ENCODE measurements around the gene SF3B6. TPM values are rescaled to one million over a fixed set of nuclear protein-coding genes. Genes with fewer than 3 reads are reported as not detected.
"Not testable (repeated sequence)": the region's sequence is repeated elsewhere in the genome, so short reads cannot be mapped to it uniquely, and the experiment has no call there.

The SF3B6 gene, protein sequence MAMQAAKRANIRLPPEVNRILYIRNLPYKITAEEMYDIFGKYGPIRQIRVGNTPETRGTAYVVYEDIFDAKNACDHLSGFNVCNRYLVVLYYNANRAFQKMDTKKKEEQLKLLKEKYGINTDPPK
- 10 to 100 TPM; 85.0 to 85.3 TPM for total RNA-seq
- long read RNA-seq, transcript SF3B6-201 (4 exons, 770 nt), result major isoform, 35 of 37 reads
- long read RNA-seq, partial matches to known transcripts, result 0 of 37 reads
- long read RNA-seq, other reads (novel, unspliced or antisense), result 2 of 37 reads

- intact Hi-C loops (cut with DNase I, micrococcal nuclease), result no loop called here
- ATAC-seq, result peak; percentile 81
- peak; percentile 100 for DNase-seq
Observed at GRCh38 chr2:24075915-24076848, at the start of gene SF3B6. TSS of gene SF3B6 (minus strand) at chr2:24076326. CDS start at chr2:24076229, 97 bp downstream.

DNA sequence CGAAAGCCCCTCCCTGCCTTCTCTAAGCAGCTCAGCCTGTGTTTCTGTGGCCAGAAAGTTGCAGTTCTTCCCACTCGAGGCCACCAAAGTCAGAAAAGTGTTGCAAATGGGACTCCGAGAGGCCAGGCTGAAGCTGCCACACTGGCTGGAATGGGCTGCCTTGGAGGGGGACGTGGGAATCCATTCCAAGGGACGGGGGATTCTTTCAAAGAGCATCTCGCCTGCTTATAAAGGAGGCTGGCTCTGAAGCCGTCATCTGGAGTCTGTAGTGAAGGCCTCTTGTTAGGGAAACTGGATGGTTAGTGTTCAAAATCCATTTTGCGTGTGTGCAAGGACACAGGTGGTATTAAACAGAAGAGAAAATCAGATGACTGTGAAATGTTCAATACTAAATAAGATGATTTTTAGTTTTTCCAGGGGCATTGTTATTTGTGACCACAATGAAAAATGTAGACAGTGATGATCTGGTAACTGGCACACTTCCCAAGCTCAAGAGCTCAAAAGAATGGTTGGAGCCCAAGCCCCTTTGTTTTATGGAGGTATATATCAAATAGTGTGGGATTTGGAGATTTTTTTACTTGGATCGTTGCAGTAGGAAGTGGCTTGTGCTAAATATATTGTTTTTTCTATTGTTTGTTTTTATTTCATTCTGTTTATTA, 47.9 kb upstream of the SF3B6 start:
- DNase-seq (no peak), ATAC-seq (peak; percentile 2)
- intact Hi-C loops (cut with DNase I, micrococcal nuclease), result no loop called here

DNA sequence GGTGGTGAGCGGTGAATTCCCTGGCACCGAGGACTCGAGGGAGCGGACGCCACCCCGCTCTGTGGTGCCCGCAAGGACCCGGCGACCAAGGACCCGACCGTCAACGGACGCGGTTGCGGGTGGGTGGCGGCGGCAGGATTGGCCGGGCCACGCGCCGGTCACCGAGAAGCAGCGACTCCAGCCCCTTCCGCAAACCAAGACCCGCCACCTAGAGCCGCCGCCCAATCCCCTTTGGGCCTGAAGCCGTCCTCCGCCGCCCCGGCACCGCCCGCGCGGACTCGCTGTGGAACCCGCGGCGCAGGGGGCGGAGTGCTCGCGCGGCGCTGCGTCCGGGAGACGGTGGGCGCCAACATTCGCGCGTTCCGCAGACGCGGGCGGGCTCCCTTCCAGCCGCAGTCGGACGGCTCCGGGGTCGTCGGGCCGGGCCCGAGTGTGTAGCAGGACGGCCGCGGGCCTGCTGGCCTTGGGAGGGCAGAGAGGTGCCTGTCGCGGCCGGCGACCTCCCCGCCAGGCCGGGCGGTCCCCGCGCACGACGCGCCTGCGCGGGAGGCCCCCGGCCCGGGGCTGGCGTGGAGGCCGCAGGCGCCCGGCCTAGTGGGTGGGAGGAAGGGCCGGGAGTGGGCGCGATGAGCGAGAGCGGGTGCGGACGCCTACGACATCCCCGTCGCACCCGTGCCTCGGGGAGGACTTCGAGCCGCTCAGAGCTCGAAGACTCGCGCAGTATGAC, 47.2 kb upstream of the SF3B6 start, which contains the start of the genes FAM228B and PFN4:
Gene FAM228B (plus strand): TSS at position 275 of the 727 bp plus-strand sequence. CDS start 893 bp downstream, outside the sequence.
Gene PFN4 (minus strand): TSS at position 140 of the 727 bp plus-strand sequence. CDS start 799 bp downstream, outside the sequence.
- DNase-seq, result peak; percentile 88 to 90
- ATAC-seq, result peak; percentile 97
- intact Hi-C loops (cut with DNase I, micrococcal nuclease), result no loop called here

DNA sequence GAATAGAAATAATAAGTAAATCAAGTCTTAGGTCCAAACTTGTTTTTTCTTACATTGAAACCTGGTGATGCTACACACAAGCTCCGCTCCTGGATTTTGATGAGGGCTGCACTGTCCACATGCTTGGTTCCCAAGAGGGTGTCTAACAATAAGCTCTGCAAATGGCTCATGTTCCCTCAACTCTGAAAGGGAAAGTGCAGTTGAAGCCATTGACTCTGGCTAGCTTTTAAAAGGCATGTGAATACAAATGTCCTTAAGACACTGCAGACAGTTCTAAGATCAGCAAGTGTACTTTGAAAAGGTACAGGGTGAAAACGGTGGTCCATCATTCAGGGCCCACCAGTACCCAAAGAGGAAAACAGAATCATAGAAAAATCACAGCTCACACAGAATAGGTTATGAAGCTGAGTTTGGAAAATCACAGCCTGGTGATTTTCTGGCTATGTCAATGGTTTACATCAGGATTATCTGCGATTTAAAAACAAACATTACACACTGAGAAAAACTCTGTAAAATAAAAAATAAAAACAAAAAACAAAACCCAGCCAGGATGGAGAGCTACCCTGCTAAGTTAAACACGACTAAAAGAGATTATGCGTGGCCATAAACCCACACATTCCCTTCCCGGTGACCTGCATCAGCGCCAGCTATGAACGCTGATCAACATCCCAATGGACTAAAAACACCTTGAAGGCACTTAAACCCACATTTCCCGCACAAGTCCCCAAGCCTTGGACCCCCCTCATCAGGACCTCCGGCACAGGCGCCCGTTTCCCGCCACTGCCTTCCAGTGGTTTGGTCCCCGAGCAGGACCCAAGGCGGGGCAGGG, 46.5 kb upstream of the SF3B6 start:
- ATAC-seq (peak; percentile 17), DNase-seq (no peak)
- intact Hi-C loops (cut with DNase I, micrococcal nuclease), result no loop called here

DNA sequence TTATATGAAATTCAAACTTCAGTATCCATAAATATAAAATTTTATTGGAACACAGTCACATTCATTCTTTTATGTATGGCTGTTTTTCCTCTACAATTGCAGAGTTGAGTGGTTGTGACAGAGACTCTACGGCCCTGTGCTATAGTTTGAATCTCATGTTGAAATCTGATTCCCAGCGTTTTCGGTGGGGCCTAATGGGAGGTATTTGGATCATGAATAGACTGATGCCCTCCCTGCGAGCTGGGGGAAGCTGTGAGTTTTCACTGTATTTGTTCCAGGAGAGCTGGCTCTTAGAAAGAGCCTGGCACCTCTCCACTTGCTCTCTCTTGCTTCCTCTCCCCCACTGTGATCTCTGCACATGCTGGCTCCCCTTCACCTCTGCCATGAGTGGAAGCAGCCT, 45.3 kb upstream of the SF3B6 start:
- ATAC-seq (no peak), DNase-seq (no peak)
- intact Hi-C loops (cut with DNase I, micrococcal nuclease), result no loop called here

GRCh38 chr2:24121066-24121465, 44.9 kb upstream of the SF3B6 start:
- intact Hi-C loops (cut with DNase I, micrococcal nuclease), result no loop called here
- DNase-seq, result no peak
- no peak for ATAC-seq

DNA sequence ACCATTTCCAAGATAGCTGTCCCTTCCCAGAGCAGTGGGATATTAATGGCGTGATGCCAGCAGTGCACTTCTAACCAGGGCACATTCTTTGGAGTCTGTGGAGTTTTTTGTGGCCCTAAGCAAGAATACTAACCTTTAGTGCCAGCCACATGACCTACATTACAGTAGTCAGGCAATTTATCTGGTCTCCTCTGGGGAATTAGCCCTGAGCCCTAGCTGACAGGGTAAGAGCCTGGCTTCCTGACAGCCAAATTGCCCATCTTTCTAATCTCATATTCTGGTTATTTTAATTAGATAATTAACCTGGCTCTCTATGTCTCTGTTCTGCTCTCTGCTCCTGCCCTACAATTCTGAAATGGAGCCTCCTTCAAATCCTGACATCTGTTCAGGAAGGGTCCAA, 41.8 kb upstream of the SF3B6 start:
- intact Hi-C loops (cut with DNase I, micrococcal nuclease), result no loop called here
- ATAC-seq (no peak), DNase-seq (no peak)

GRCh38 chr2:24115057-24115456, 38.9 kb upstream of the SF3B6 start:
- DNase-seq (no peak), ATAC-seq (no peak)
- intact Hi-C loops (cut with DNase I, micrococcal nuclease), result no loop called here

DNA sequence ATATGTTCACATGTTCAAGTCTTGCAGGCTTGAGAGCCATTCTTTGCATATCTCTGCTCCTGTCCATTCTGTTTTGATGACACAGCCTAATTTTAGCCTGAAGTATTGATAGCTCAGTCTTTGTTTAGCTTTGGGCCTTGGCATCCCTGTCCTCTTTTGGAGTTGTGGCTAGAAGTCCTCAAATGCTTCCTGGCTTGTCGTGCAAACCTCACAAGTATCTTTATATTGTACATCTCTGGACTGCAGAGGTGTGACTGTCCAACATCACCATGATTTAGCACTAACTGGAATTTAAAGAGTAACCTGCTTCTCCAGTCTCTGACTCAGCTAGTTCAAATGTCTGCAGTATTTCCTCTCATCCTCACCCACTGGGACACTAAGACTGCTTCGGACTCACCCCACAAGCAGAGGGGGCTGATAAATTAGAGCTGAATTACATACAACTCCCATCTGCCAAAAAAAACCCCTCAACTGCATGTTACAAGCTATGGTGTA, 35.3 kb upstream of the SF3B6 start:
- intact Hi-C loops (cut with DNase I, micrococcal nuclease), result no loop called here
- ATAC-seq (no peak), DNase-seq (no peak)

- ATAC-seq, result no peak
- intact Hi-C loops (cut with DNase I, micrococcal nuclease), result no loop called here
- DNase-seq, result no peak
Observed at GRCh38 chr2:24110660-24111303, 34.7 kb upstream of the SF3B6 start.

- intact Hi-C loops (cut with DNase I, micrococcal nuclease); ATAC-seq; DNase-seq: not testable (repeated sequence)
Observed at GRCh38 chr2:24109431-24109830, 33.3 kb upstream of the SF3B6 start.

GRCh38 chr2:24107336-24107735, 31.2 kb upstream of the SF3B6 start:
- no peak for DNase-seq
- no peak for ATAC-seq
- intact Hi-C loops (cut with DNase I, micrococcal nuclease), result no loop called here

DNA sequence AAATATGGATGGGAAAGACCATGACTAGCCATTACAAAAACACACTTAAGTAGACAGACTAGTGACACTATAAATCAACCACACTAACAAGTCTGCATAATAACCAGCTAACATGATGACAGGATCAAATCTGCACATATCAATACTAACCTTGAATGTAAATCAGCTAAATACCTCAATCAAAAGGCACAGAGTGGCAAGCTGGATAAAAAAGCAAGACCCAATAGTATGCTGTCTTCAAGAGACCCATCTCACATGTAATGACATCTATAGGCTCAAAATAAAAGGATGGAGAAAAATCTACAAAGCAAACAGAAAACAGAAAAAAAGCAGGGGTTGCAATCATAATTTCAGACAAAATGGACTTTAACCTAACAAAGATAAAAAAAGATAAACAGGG, 30.7 kb upstream of the SF3B6 start:
- intact Hi-C loops (cut with DNase I, micrococcal nuclease), result no loop called here
- ATAC-seq, result no peak
- DNase-seq, result no peak

DNA sequence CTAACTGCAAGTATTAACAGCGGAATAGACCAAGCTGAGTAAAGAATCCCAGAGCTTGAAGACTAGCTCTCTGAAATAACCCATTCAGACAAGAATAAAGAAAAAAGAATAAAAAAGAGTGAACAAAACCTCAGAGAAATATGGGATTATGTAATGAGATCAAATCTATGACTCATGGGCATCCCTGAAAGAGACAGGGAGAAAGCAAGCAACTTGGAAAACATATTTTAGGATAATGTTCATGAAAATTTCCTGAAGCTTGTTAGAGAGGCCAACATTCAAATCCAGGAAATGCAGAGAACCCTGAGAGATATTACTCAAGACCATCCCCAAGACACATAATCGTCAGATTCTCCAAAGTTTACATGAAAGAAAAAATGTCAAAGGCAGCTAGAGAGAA, 29.7 kb upstream of the SF3B6 start:
- intact Hi-C loops (cut with DNase I, micrococcal nuclease), result no loop called here
- ATAC-seq, result no peak

DNA sequence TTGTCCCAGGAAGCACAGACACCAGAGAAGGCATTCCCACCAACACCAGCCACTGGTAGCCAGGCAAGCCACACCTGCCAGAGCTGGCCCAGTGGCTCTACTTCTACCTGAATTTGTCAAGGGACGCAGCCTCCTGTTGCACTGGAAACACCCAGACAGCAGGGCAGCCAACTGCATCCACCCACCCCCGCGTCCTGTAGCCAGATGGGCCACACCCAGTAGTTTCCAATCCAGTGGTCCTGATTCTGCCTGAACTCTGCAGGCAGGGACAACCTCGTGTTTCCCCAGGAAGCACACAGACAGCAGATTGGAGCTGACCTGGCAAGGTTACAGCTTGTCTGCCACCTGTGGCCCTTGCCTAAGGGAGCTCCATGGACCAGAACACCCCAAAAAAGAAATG, 28.8 kb upstream of the SF3B6 start:
- intact Hi-C loops (cut with DNase I, micrococcal nuclease), result no loop called here
- no peak for DNase-seq
- no peak for ATAC-seq

More for the DNA sequence above, 29.7 kb upstream of the SF3B6 start:
- no peak for DNase-seq

DNA sequence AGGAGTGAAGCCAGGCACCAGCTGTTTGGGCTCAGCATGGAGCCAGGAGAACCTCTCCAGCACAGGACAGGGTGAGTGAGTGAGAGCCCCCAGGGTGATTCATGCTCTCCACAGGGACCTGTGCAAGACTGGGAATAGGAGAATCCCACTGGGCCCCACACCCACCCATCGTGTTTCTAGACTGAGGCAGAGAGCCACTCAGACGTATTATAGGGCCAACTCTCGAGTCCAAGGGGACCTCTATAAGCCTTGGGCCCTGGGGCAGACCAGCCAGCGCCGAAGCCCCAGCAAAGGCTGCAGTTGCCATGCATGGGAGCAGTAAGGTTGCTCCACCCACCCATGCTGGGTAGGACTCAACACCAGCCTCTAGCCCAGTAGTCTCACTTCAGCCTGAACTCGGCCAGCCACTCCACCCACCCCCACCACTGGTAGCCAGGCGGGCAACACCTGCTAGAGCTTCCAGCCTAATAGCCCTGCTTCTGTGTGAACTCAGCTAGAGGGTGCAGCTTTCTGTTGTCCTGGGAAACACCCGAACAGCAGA, 28.1 kb upstream of the SF3B6 start:
- ATAC-seq (no peak), DNase-seq (no peak)
- intact Hi-C loops (cut with DNase I, micrococcal nuclease), result no loop called here

DNA sequence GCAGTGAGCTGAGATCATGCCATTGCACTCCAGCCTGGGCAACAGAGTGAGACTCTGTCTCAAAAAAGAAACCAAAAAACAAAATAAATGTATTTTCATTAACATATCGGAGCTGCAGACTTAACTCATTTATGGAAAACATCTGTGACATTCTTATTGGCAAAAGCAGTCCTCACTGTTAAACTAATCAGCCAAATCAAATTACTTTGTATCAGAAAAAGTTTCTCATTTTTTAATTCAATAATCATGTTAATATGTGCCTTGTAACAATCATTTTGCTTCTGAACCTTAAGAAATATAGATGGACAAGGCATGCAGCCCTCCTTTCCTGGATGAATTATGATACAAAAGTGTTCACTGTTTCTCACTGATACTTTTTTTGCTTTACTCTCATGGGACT, 26.6 kb upstream of the SF3B6 start:
- DNase-seq (no peak), ATAC-seq (no peak)
- intact Hi-C loops (cut with DNase I, micrococcal nuclease), result no loop called here

All from left colon (tissue), 2 donors.